ENCODE measurements around the gene FSTL3. TPM values are rescaled to one million over a fixed set of nuclear protein-coding genes. Genes with fewer than 3 reads are reported as not detected.

Gene FSTL3
- total and polyA plus RNA-seq, 2 of the 13 experiments (the other 11 are each of a cell fraction or from before 2014, with no cell fraction given): 13.5 to 15.6 TPM

GRCh38 chr19:679418-680286, 3.5 kb downstream of the FSTL3 start:
- POLR2A ChIA-PET: interaction anchor here (0.6 to 5.3 kb wide), 13 partner anchors 9 to 347 kb away, joined by 3 to 56 read pairs (median 5); partner anchors contain the start of genes CNN2, PALM and RNF126
- Histone ChIP-seq H2AFZ (ENCODE audit: low read length) (no peak overlapping the region), H3K4me1 (ENCODE audit: insufficient read depth, low read length) (peaks cover 46% of the 10 kb centered on the region), H3K36me3 (replicated peaks in 1 of 2; ENCODE audit: control insufficient read depth in 1 of 2, insufficient read depth in 2 of 2, low read length in 2 of 2) (no peaks in the 10 kb centered on the region), H3K4me2 (ENCODE audit: low read depth, low read length) (peak overlapping the region; percentile 82), H3K27ac (ENCODE audit: extremely low read length, insufficient read depth, low read length) (peak overlapping the region; percentile 95), H3K9ac (ENCODE audit: insufficient read depth, low read depth, low read length) (peak overlapping the region; percentile 82), H3K9me3 (ENCODE audit: low read length) (no peaks in the 10 kb centered on the region), H4K20me1 (ENCODE audit: insufficient read depth, low read length) (no peaks in the 10 kb centered on the region), H3K4me3 (replicated peaks in 1 of 3; ENCODE audit: insufficient read depth in 1 of 3, low read depth in 2 of 3, low read length in 3 of 3) (peak overlapping the region; percentile 61 to 89 (median 63); a peak in 5 of 6 replicates), H3K27me3 (ENCODE audit: control insufficient read depth in 1 of 2, insufficient read depth in 2 of 2, low read length in 2 of 2) (peaks cover 0 to 7% of the 10 kb centered on the region in 2 experiments; a peak in 1 of 5 replicates), H3K79me2 (ENCODE audit: insufficient read depth, low read length) (no peaks in the 10 kb centered on the region)
- CTCF ChIA-PET (ENCODE audit: low intra/inter-chr PET ratio, low total read pairs): interaction anchor here (2.2 kb wide), 1 partner anchor 15 kb away, joined by 13 read pairs; no protein-coding TSS in a partner anchor
- DNase-seq (ENCODE audit: low spot score): no peak
- in situ Hi-C loops (cut with HindIII; ENCODE audit: extremely low pct_ligation_motif_present, low pct_unique_long_range_greater_than_20kb) (no loop called here), intact Hi-C loops (cut with micrococcal nuclease; ENCODE audit: unreplicated experiment) (no loop called here)
- WGBS (ENCODE audit: low lambda C conversion rate): 84% methylated on average over 4 of the region's 69 CpGs
- ATAC-seq: peak; percentile 16
- BruUV-seq (replicated peaks): TSS peak; percentile 74
- FAIRE-seq: no peak
- TF ChIP-seq MIER3 (CRISPR knock-in tag; IDR thresholded peaks at IDR 0.05; ENCODE audit: borderline replicate concordance): no peak
- peak; percentile 18; the same call in 1 of the 2 replicates for TF ChIP-seq EEA1 (CRISPR knock-in tag; IDR thresholded peaks at IDR 0.05; ENCODE audit: borderline replicate concordance)
- TF ChIP-seq, protein P1, sequence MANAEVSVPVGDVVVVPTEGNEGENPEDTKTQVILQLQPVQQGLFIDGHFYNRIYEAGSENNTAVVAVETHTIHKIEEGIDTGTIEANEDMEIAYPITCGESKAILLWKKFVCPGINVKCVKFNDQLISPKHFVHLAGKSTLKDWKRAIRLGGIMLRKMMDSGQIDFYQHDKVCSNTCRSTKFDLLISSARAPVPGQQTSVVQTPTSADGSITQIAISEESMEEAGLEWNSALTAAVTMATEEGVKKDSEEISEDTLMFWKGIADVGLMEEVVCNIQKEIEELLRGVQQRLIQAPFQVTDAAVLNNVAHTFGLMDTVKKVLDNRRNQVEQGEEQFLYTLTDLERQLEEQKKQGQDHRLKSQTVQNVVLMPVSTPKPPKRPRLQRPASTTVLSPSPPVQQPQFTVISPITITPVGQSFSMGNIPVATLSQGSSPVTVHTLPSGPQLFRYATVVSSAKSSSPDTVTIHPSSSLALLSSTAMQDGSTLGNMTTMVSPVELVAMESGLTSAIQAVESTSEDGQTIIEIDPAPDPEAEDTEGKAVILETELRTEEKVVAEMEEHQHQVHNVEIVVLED (CRISPR knock-in tag; IDR thresholded peaks at IDR 0.05; ENCODE audit: borderline replicate concordance): no peak
- TF ChIP-seq TGIF2 (CRISPR knock-in tag; IDR thresholded peaks at IDR 0.05): peak; percentile 2; the same call in 1 of the 2 replicates
- no peak for TF ChIP-seq HNF4G (IDR thresholded peaks at IDR 0.05; ENCODE audit: borderline replicate concordance, low read depth, low read length)
- peak; percentile 65; the same call in 1 of the 2 replicates for TF ChIP-seq HNF4G (CRISPR knock-in tag; IDR thresholded peaks at IDR 0.05; ENCODE audit: borderline replicate concordance, low read depth)
- TF ChIP-seq KDM2A (CRISPR knock-in tag; IDR thresholded peaks at IDR 0.05; ENCODE audit: borderline replicate concordance, low read depth): peak; percentile 17; the same call in 1 of the 2 replicates
- TF ChIP-seq FOXO1 (CRISPR knock-in tag; IDR thresholded peaks at IDR 0.05): peak; percentile 19; the same call in 1 of the 2 replicates
- no peak for TF ChIP-seq NONO (IDR thresholded peaks at IDR 0.05)
- no peak; the same call in 1 of the 2 replicates for TF ChIP-seq NONO (CRISPR knock-in tag; conservative IDR thresholded peaks at IDR 0.05)
- peak; percentile 66; the same call in 1 of the 2 replicates for TF ChIP-seq ZSCAN21 (CRISPR knock-in tag; IDR thresholded peaks at IDR 0.05; ENCODE audit: borderline replicate concordance)
- TF ChIP-seq ZSCAN25 (CRISPR knock-in tag; IDR thresholded peaks at IDR 0.05): peak; percentile 87
- peak; percentile 43; the same call in 1 of the 2 replicates for TF ChIP-seq FOXM1 (CRISPR knock-in tag; IDR thresholded peaks at IDR 0.05)
- TF ChIP-seq NR2F1 (CRISPR knock-in tag; IDR thresholded peaks at IDR 0.05): peak in 1 of 2 experiments; percentile 47; a peak in 1 of 4 replicates
- peak; percentile 84 for TF ChIP-seq ATF7-NPFF (CRISPR knock-in tag; IDR thresholded peaks at IDR 0.05; ENCODE audit: low read depth)
- TF ChIP-seq, protein P2, sequence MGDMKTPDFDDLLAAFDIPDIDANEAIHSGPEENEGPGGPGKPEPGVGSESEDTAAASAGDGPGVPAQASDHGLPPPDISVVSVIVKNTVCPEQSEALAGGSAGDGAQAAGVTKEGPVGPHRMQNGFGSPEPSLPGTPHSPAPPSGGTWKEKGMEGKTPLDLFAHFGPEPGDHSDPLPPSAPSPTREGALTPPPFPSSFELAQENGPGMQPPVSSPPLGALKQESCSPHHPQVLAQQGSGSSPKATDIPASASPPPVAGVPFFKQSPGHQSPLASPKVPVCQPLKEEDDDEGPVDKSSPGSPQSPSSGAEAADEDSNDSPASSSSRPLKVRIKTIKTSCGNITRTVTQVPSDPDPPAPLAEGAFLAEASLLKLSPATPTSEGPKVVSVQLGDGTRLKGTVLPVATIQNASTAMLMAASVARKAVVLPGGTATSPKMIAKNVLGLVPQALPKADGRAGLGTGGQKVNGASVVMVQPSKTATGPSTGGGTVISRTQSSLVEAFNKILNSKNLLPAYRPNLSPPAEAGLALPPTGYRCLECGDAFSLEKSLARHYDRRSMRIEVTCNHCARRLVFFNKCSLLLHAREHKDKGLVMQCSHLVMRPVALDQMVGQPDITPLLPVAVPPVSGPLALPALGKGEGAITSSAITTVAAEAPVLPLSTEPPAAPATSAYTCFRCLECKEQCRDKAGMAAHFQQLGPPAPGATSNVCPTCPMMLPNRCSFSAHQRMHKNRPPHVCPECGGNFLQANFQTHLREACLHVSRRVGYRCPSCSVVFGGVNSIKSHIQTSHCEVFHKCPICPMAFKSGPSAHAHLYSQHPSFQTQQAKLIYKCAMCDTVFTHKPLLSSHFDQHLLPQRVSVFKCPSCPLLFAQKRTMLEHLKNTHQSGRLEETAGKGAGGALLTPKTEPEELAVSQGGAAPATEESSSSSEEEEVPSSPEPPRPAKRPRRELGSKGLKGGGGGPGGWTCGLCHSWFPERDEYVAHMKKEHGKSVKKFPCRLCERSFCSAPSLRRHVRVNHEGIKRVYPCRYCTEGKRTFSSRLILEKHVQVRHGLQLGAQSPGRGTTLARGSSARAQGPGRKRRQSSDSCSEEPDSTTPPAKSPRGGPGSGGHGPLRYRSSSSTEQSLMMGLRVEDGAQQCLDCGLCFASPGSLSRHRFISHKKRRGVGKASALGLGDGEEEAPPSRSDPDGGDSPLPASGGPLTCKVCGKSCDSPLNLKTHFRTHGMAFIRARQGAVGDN (CRISPR knock-in tag; IDR thresholded peaks at IDR 0.05): peak; percentile 68
- peak; percentile 42 for TF ChIP-seq AGO2 (optimal IDR thresholded peaks at IDR 0.05; ENCODE audit: low read depth, low read length)

Data from HepG2 (cell line).